A549 (cell line): ENCODE measurements around the gene TMEM255B. TPM values are rescaled to one million over a fixed set of nuclear protein-coding genes. Genes with fewer than 3 reads are reported as not detected.

Experiments
- ATAC-seq, 2 experiments: fragments of 200-7000 bp in 1 of 2; fragments of >200 bp in 1 of 2; cut with Nextera tagmentation in 1 of 2; cut with Tn5 transposase in 1 of 2; 3 replicates each; pipeline versions ENCODE4 v1.8.0 to v1.9.1; 2018 to 2020; ENCODE audit warnings: mild to moderate bottlenecking in 1 of 2, moderate library complexity in 1 of 2
- CTCF ChIA-PET: fragments of 300-600 bp; sonication (Branson Sonifier 250); formaldehyde crosslinking; extraction: SDS; loops from one replicate; lab custom pipeline; 2021; ENCODE audit warnings: antibody characterized with exemption, inconsistent platforms; lab: Yijun Ruan, JAX
- POLR2A ChIA-PET: fragments of 350-600 bp; formaldehyde crosslinking; extraction: SDS; loops from one replicate; lab custom pipeline; 2021; ENCODE audit warnings: antibody characterized with exemption, inconsistent platforms; lab: Yijun Ruan, JAX
- DNase-seq, 2 experiments: peaks; one replicate each; pipeline versions ENCODE4 v3.0.0 to v3.0.0-alpha.2; 2011 to 2016; ENCODE audit warnings: low read depth in 1 of 2, low spot score in 1 of 2
- FAIRE-seq: peaks from 2 replicates; lab custom pipeline; 2011; peaks lifted over from hg19 to GRCh38; lab: Jason Lieb, UNC
- H3K27ac ChIP-seq, 2 experiments: fragments of >200 bp; sonication (Bioruptor Twin); formaldehyde crosslinking; 3 replicates each; pipeline ENCODE4 v1.5.1; 2016 to 2017
- H3K4me1 ChIP-seq: fragments of >200 bp; sonication (Bioruptor Twin); formaldehyde crosslinking; 3 replicates; pipeline ENCODE4 v1.6.1; 2016
- H3K4me2 ChIP-seq: fragments of >200 bp; sonication (Bioruptor Twin); formaldehyde crosslinking; 3 replicates; pipeline ENCODE4 v1.6.1; 2016
- H3K4me3 ChIP-seq: fragments of >200 bp; sonication (Bioruptor Twin); formaldehyde crosslinking; 3 replicates; pipeline ENCODE4 v1.5.1; 2016
- H3K9me3 ChIP-seq: fragments of >200 bp; sonication (Bioruptor Twin); formaldehyde crosslinking; 3 replicates; pipeline ENCODE4 v1.6.1; 2016
- BHLHE40 ChIP-seq: IDR thresholded peaks from 2 replicates; pipeline ENCODE4 v1.6.1; 2012; ENCODE audit warnings: low read depth, low read length, inconsistent platforms
- CBX2 ChIP-seq: fragments of 200-600 bp; sonication (generic); IDR thresholded peaks from 2 replicates; pipeline ENCODE4 v1.6.1; 2016; ENCODE audit warnings: low read depth, mild to moderate bottlenecking, borderline replicate concordance
- CBX8 ChIP-seq: fragments of 200-600 bp; sonication (generic); IDR thresholded peaks from 2 replicates; pipeline ENCODE4 v1.6.1; 2016
- CEBPB ChIP-seq, 2 experiments: fragments of >200 bp in 1 of 2; sonication (Bioruptor Twin) in 1 of 2; formaldehyde crosslinking in 1 of 2; IDR thresholded peaks; 2 replicates each; pipeline ENCODE4 v1.6.1; 2012 to 2016
- CHD2 ChIP-seq: fragments of 150-350 bp; IDR thresholded peaks from 2 replicates; pipeline ENCODE4 v1.6.1; 2014; ENCODE audit warnings: low read length; ENCODE audit not compliant: partially characterized antibody
- EHMT2 ChIP-seq: fragments of 200-600 bp; sonication (generic); IDR thresholded peaks from 2 replicates; pipeline ENCODE4 v1.6.1; 2016; ENCODE audit warnings: antibody characterized with exemption, low read depth, mild to moderate bottlenecking, moderate library complexity
- EP300 ChIP-seq, 2 experiments: fragments of >200 bp; sonication (Bioruptor Twin); formaldehyde crosslinking; IDR thresholded peaks; 2 replicates in 1 of 2; 3 replicates in 1 of 2; pipeline ENCODE4 v1.6.1; 2016 to 2017
- FOSB ChIP-seq: fragments of 250-450 bp; sonication (Bioruptor Pico); IDR thresholded peaks from 2 replicates; pipeline ENCODE4 v1.5.0; 2020; ENCODE audit warnings: mild to moderate bottlenecking, moderate library complexity
- FOSL2 ChIP-seq, 2 experiments: fragments of 450-650 bp in 1 of 2; fragments of >200 bp in 1 of 2; sonication (Bioruptor Twin) in 1 of 2; formaldehyde crosslinking; IDR thresholded peaks; 2 replicates each; pipeline versions ENCODE4 v1.5.0 to v1.6.1; 2016 to 2020; ENCODE audit warnings: mild to moderate bottlenecking in 1 of 2, moderate library complexity in 1 of 2
- FOXS1 ChIP-seq: fragments of 250-450 bp; sonication (Bioruptor Pico); IDR thresholded peaks from 2 replicates; pipeline ENCODE4 v1.5.0; 2020; ENCODE audit warnings: mild to moderate bottlenecking, moderate library complexity
- HEYL ChIP-seq: fragments of 250-450 bp; sonication (Bioruptor Pico); IDR thresholded peaks from 2 replicates; pipeline ENCODE4 v1.8.0; 2021; ENCODE audit warnings: mild to moderate bottlenecking, moderate library complexity
- HOXB5 ChIP-seq: fragments of 250-450 bp; sonication (Bioruptor Pico); IDR thresholded peaks from 2 replicates; pipeline ENCODE4 v1.5.0; 2020; ENCODE audit warnings: mild to moderate bottlenecking, moderate library complexity
- KDM5A ChIP-seq: fragments of 200-600 bp; sonication (generic); IDR thresholded peaks from 2 replicates; pipeline ENCODE4 v1.6.1; 2016; ENCODE audit warnings: antibody characterized with exemption, mild to moderate bottlenecking
- MAFK ChIP-seq: fragments of 450-650 bp; IDR thresholded peaks from 2 replicates; pipeline ENCODE4 v1.6.1; 2014; ENCODE audit not compliant: partially characterized antibody
- MAZ ChIP-seq: fragments of 150-350 bp; IDR thresholded peaks from 2 replicates; pipeline ENCODE4 v1.6.1; 2014; ENCODE audit warnings: antibody characterized with exemption, low read depth, low read length, borderline replicate concordance
- NPAS2 ChIP-seq: fragments of 250-450 bp; sonication (Bioruptor Pico); IDR thresholded peaks from 2 replicates; pipeline ENCODE4 v1.8.0; 2022; ENCODE audit warnings: mild to moderate bottlenecking, moderate library complexity, borderline replicate concordance
- NR3C1 ChIP-seq: fragments of >200 bp; sonication (Bioruptor Twin); formaldehyde crosslinking; IDR thresholded peaks from 3 replicates; pipeline ENCODE4 v1.6.1; 2017
- PHF8 ChIP-seq: fragments of 200-600 bp; sonication (generic); IDR thresholded peaks from 2 replicates; pipeline ENCODE4 v1.6.1; 2016; ENCODE audit warnings: low read depth, mild to moderate bottlenecking, antibody characterized with exemption, moderate library complexity, borderline replicate concordance
- RCOR1 ChIP-seq: fragments of 150-350 bp; IDR thresholded peaks from 2 replicates; pipeline ENCODE4 v1.6.1; 2014; ENCODE audit warnings: antibody characterized with exemption, low read length, low read depth
- RNF2 ChIP-seq: fragments of 200-600 bp; sonication (generic); IDR thresholded peaks from 2 replicates; pipeline ENCODE4 v1.6.1; 2016; ENCODE audit warnings: low read depth, mild to moderate bottlenecking, antibody characterized with exemption, moderate library complexity, borderline replicate concordance
- SMC3 ChIP-seq: fragments of >200 bp; sonication (Bioruptor Twin); formaldehyde crosslinking; IDR thresholded peaks from 3 replicates; pipeline ENCODE4 v1.6.1; 2018; ENCODE audit warnings: inconsistent platforms
- SREBF2 ChIP-seq: fragments of 450-650 bp; IDR thresholded peaks from 2 replicates; pipeline ENCODE4 v1.6.1; 2014; ENCODE audit warnings: mild to moderate bottlenecking, moderate library complexity
- TFCP2L1 ChIP-seq: fragments of 250-450 bp; sonication (Bioruptor Pico); IDR thresholded peaks from 2 replicates; pipeline ENCODE4 v1.5.0; 2021; ENCODE audit warnings: mild to moderate bottlenecking
- ZNF302 ChIP-seq: fragments of 250-450 bp; sonication (Bioruptor Pico); IDR thresholded peaks from 2 replicates; pipeline ENCODE4 v1.9.0; 2021; ENCODE audit warnings: inconsistent platforms, mild to moderate bottlenecking, moderate library complexity
- WGBS: methylation state at CpG from one replicate; pipeline ENCODE4 v1.1.6; 2017; ENCODE audit errors: missing lambda C conversion rate; 5-methylcytosine and 5-hydroxymethylcytosine counted together
- polyA plus RNA-seq, 4 experiments: library from polyadenylated mRNA; depleted of rRNA in 3 of 4; stranded (reverse); fragments of >200 nt; fragmentation: RNase III in 1 of 4; extraction: RNeasy Plus Mini Kit Qiagen cat#74134 plus additional on column Dnase treatment in 1 of 4; gene quantifications; 2 replicates in 3 of 4; 3 replicates in 1 of 4; pipeline ENCODE4 v1.2.3, GENCODE V29; 2011 to 2017
- TF ChIP-seq, protein P1 (sequence below): IDR thresholded peaks from 2 replicates; pipeline ENCODE4 v1.6.1; 2012
- TF ChIP-seq, protein P2 (sequence below): IDR thresholded peaks from 2 replicates; pipeline ENCODE4 v1.6.1; 2012

The TMEM255B gene
- polyA plus RNA-seq, 2 of the 4 experiments (the other 2 are of a cell fraction), result 0.54 to 1.1 TPM

DNA sequence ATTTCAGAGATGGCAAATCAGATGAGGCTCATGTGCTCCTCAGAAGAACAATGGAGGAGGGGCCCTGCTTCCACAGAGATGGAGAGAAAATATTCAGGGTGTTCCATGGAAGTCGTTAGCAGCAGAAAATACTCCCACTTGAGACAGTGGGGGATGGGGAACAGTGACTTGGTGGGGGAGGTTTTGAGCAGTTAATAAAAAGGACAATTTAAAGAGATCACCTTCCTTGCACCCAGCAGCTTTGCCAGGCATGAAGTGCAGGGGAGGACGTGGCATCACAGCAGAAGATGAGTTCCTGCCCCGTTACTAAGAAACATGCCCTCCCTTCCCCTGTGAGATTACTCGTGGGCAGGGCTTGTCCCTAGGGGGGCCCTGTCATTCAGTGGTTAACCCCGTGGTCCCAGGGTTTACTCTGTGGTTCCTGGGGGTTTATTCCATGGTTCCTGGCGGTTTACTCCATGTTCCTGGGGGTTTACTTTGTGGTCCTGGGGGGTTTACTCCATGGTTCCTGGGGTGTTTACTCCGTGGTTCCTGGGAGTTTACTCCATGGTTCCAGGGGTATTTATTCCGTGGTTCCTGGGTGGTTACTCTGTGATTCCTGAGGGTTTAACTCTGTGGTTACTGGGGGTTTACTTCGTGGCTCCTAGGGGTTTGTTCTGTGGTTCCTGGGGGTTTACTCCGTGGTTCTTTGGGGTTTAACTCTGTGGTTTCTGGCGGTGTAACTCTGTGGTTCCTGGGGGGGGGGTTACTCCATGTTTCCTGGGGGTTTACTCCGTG lies 49.2 kb downstream of the TMEM255B start:
- CTCF ChIA-PET, result no interaction called here

DNA sequence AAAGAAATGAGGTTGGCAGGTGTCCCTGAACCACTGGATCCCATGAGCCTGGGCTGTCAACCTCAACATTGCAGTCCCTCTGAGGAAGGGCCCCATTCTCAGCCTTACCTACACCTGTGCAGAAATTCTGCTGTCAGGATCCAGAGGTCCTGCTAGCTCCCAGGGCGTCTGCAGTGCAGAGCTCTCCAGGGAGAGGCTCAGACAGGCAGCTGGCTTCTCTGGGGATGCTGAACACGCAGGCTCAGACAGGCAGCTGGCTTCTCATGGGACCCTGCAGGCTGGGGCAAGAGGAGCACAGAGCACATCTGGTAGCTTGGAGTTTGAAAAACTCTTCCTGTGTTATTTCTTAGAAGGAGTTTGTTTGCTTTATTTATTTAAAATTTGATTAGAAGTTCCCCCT lies 50.9 kb downstream of the TMEM255B start:
- no peak overlapping the region for H3K4me3 ChIP-seq
- peaks cover 12% of the 10 kb centered on the region; the same call in 2 of the 3 replicates for H3K9me3 ChIP-seq
- FAIRE-seq (no peak), ATAC-seq (peak in 1 of 2 experiments; percentile 39; a peak in 2 of 6 replicates), DNase-seq (no peak)
- H3K4me1 ChIP-seq, result no peaks in the 10 kb centered on the region
- 0% methylated on average over 1 of the region's 2 CpGs for WGBS
- no peak for TF ChIP-seq HEYL (CRISPR knock-in tag)
- TF ChIP-seq FOSL2 (IDR thresholded peaks at IDR 0.05), result no peak
- no peak for TF ChIP-seq FOSL2 (CRISPR knock-in tag; IDR thresholded peaks at IDR 0.05)
- TF ChIP-seq FOSB (CRISPR knock-in tag), result no peak
- TF ChIP-seq EHMT2, result no peak
- no peak for TF ChIP-seq KDM5A
- TF ChIP-seq SMC3, result no peak
- TF ChIP-seq BHLHE40, result no peak
- no peak for TF ChIP-seq HOXB5 (CRISPR knock-in tag)
- no peak for TF ChIP-seq EP300 (IDR thresholded peaks at IDR 0.05)
- TF ChIP-seq, protein P1, sequence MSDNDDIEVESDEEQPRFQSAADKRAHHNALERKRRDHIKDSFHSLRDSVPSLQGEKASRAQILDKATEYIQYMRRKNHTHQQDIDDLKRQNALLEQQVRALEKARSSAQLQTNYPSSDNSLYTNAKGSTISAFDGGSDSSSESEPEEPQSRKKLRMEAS, result no peak
- TF ChIP-seq SREBF2, result no peak
- no peak for TF ChIP-seq RCOR1
- TF ChIP-seq CBX2, result no peak
- no peak overlapping the region for H3K27ac ChIP-seq
- ChIA-PET CTCF (no interaction called here), POLR2A (no interaction called here)
- H3K4me2 ChIP-seq, result no peak overlapping the region

More for the DNA sequence above, 49.2 kb downstream of the TMEM255B start:
- Histone ChIP-seq H3K4me1 (no peaks in the 10 kb centered on the region), H3K4me3 (no peak overlapping the region), H3K4me2 (no peak overlapping the region), H3K9me3 (peaks cover 12% of the 10 kb centered on the region; the same call in 2 of the 3 replicates), H3K27ac (no peak overlapping the region)
- WGBS, result 10% methylated on average over 9 of the region's 12 CpGs
- DNase-seq, result no peak
- no peak for FAIRE-seq
- no peak for ATAC-seq
- TF ChIP-seq MAFK (no peak), PHF8 (no peak), NPAS2 (CRISPR knock-in tag) (no peak), RNF2 (no peak), TFCP2L1 (no peak), CBX8 (no peak), CEBPB (IDR thresholded peaks at IDR 0.05) (no peak), FOSL2 (IDR thresholded peaks at IDR 0.05) (no peak), FOSL2 (CRISPR knock-in tag; IDR thresholded peaks at IDR 0.05) (no peak), ZNF302 (CRISPR knock-in tag) (no peak), SMC3 (no peak), RCOR1 (no peak), MAZ (no peak), HOXB5 (CRISPR knock-in tag) (no peak), CBX2 (no peak), NR3C1 (no peak), KDM5A (no peak), CHD2 (no peak), FOXS1 (CRISPR knock-in tag) (no peak)
- TF ChIP-seq, protein P2, sequence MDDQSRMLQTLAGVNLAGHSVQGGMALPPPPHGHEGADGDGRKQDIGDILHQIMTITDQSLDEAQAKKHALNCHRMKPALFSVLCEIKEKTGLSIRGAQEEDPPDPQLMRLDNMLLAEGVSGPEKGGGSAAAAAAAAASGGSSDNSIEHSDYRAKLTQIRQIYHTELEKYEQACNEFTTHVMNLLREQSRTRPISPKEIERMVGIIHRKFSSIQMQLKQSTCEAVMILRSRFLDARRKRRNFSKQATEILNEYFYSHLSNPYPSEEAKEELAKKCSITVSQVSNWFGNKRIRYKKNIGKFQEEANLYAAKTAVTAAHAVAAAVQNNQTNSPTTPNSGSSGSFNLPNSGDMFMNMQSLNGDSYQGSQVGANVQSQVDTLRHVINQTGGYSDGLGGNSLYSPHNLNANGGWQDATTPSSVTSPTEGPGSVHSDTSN, result no peak
- POLR2A ChIA-PET, result no interaction called here
